GM12873 (cell line): ENCODE results near the gene RDH8.

Source experiments
- TF ChIP-seq, protein P1 (sequence below): IDR thresholded peaks from 2 replicates; pipeline ENCODE4 v1.5.1; 2012; ENCODE audit warnings: low read depth, mild to moderate bottlenecking, moderate library complexity, low read length, control low read depth; ENCODE audit not compliant: insufficient read depth; ENCODE audit errors: missing control alignments

RDH8 gene

GRCh38 chr19:10010939-10011338 lies 2.3 kb upstream of the RDH8 start:
- TF ChIP-seq, protein P1, sequence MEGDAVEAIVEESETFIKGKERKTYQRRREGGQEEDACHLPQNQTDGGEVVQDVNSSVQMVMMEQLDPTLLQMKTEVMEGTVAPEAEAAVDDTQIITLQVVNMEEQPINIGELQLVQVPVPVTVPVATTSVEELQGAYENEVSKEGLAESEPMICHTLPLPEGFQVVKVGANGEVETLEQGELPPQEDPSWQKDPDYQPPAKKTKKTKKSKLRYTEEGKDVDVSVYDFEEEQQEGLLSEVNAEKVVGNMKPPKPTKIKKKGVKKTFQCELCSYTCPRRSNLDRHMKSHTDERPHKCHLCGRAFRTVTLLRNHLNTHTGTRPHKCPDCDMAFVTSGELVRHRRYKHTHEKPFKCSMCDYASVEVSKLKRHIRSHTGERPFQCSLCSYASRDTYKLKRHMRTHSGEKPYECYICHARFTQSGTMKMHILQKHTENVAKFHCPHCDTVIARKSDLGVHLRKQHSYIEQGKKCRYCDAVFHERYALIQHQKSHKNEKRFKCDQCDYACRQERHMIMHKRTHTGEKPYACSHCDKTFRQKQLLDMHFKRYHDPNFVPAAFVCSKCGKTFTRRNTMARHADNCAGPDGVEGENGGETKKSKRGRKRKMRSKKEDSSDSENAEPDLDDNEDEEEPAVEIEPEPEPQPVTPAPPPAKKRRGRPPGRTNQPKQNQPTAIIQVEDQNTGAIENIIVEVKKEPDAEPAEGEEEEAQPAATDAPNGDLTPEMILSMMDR, result no peak

- TF ChIP-seq, protein P1, result no peak
These were observed 1.3 kb upstream of the RDH8 start for GRCh38 chr19:10011974-10012373.

GRCh38 chr19:10013834-10014618 lies 743 bp downstream of the RDH8 start:
- TF ChIP-seq, protein P1, result no peak

DNA sequence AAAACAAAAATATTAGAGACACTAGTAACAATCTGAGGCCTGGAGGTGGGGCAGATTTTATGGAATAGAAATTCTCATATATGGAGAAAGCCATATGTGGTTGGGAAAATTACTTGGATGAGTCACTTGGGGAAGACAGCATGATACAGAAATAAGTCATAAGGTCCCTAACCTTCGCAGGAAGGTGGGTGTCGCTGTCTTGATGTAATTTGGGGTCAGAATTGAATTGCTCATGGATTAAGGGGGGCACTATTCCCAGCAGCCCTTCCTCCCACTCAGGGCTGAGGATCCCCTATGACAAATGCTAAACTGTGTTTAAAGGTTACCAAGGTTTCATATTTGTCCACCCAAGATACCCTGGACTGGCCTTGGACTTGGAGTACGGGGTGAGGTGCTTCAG lies 5.0 kb downstream of the RDH8 start:
- TF ChIP-seq, protein P1, result no peak

DNA sequence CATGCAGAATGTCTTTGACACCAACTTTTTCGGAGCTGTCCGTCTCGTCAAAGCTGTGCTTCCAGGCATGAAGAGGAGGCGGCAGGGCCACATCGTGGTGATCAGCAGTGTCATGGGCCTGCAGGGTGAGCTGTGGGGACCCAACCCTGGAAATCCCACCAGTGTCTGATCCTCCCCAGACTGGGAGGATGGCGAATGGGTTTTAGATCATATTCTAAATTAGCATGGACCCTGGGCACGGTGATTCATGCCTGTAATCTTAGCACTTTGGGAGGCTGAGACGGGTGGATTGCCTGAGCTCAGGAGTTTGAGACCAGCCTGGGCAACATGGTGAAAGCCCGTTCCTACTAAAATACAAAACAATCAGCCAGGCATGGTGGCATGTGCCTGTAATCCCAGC lies 5.5 kb downstream of the RDH8 start:
- TF ChIP-seq, protein P1, result no peak

GRCh38 chr19:10019246-10019645 lies 6.0 kb downstream of the RDH8 start:
- TF ChIP-seq, protein P1, result no peak

GRCh38 chr19:10020851-10021250 lies 7.6 kb downstream of the RDH8 start:
- TF ChIP-seq, protein P1, result no peak

GRCh38 chr19:10021446-10021845 lies 8.2 kb downstream of the RDH8 start:
- TF ChIP-seq, protein P1, result no peak
